Inflammatory macrophage (primary cell): ENCODE measurements around the gene LSAMP.

Source experiments
- DNase-seq, 2 donors: peaks; one replicate each; pipeline ENCODE4 v3.0.0-alpha.2; 2020 to 2022
- total RNA-seq, 18 experiments: gene quantifications; one replicate each; lab custom pipeline; 2026; ENCODE audit warnings: mixed read lengths in 6 of 18, inconsistent platforms in 2 of 18; lab: John Stamatoyannopoulos, UW

LSAMP gene
- total RNA-seq: 0 to 0.65 (median 0.08) reads per million in 18 experiments

DNA sequence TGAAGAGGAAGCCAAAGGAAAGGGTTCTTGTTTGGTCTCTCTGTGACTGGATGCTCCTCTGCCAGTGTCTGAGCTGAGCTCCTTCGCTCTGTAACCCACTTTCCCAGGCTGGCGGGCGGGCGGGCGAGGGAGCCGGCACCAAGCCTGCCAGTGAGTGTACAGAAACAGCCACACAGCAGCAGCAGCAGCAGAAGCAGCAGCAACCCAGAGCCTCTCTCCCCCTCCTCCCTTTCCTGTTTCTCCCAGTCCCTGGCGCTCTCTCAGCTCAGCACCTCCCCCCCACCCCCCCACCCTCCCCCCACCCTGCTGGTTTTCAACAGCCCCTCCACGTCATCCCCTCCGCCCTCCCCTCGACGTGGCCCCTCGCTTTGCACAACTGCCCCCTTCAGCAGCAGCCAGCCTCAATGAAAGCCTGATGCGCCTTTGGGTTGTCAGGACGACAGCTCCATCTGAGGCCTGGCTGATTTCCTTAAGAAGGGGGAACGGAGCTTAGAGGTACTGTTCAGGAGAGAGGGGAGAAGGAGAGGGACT is at the start of gene LSAMP:
Gene LSAMP (minus strand): TSS at position 177 of the 531 bp plus-strand sequence.
- no peak for DNase-seq

DNA sequence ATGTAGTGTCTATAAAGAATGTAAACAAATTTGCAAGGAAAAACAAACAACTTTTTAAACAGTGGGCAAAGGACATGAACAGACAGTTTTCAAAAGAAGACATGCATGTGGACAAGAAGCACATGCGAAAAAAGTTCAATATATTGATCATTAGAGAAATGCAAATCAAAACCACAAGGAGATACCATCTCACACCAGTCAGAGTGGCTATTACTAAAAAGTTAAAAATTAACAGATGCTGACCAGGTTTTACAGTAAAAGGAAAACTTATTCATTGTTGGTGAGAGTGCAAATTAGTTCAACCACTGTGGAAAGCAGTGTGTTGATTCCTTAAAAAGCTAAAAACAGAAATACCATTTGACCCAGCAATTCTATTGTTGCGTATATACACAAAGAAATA is 47.1 kb upstream of the LSAMP start:
- no peak for DNase-seq

DNA sequence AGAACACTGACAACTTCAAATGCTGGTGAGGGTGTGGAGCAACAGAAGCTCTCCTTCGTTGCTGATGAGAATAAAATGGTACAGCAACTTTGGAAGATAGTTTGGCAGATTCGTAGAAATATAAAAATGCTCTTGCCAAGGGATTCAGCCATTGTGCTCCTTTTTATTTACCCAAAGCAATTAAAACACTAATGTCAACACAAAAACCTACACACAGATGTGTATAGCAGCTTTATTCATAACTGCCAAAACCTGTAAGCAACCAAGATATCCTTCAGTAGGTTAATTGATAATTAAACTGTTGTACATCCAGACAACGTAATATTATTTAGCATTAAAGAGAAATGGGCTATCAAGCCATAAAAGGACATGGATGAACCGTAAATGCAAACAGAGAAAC is 37.8 kb upstream of the LSAMP start:
- no peak for DNase-seq

DNA sequence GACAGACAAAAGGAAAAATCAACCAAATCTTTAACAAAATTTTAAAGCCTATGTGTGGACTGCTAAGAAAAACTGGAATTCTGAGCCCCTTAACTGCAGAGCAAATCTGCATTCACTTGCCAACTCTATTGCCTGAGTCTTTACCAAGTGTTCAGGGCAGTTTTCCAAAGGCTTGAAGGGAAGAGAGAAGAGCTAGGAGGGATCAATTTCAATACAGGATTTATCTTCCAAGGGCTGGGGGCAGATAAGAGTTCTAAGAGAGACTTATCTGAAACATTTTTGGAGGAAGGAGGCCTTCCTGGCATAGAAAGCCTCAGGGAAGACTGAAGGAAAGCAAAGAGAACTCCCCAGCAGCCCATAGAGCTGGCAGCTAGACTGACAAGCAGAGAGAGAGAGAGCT is 31.4 kb upstream of the LSAMP start:
- DNase-seq: no peak

DNA sequence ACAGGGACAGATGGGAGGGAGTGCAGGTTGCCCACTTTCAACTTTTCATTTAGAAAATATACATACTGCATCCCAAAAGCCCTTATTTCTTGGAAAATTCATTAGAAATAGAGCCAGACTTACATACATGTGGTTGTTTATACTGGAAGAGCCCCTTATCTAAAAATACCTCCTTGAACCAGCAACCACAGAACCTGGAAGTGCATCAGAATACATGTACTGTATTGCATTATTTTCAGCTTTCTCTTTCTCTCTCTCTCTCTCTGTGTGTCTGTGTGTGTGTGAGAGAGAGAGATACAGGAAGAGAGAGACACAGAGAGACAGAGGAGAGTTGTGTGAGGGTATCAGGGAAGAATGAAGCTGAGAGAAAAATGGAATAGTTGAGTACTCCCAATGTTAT is 29.5 kb upstream of the LSAMP start:
- no peak for DNase-seq

DNA sequence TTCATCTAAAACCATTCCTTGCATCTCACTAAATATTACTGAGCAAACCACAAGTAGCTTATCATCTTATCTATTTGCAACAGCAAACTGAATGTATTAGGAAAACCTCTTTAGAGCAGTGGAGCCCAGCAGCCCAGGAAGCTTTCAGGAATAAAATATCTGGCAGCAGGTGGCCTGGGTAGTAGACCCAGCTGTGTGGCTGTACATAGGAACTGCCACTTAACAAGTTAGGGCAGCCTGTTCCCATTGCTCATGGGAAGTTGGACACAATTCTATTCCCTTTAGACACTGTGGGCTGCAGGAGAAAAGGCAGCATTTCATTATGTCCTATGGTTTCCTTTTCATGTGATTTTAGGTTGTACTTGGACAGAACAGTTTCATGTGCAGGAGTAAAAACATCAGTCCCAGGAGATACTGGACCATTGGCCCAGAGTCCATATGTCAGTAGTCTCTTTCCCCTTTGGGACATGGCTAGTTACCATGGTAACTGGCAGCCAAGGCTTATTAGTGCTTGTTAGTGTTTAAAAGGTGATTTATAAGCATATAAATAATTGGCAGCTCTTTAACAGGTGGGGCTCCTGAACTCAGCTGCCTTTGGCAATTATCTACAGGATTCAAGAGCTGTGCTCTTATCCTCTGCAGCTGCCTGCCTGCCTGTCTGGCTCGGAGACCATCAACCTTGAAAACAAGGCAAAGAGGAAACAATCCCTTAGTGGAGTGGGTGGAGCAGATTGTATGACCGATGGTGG is 28.9 kb upstream of the LSAMP start:
- DNase-seq: no peak

DNA sequence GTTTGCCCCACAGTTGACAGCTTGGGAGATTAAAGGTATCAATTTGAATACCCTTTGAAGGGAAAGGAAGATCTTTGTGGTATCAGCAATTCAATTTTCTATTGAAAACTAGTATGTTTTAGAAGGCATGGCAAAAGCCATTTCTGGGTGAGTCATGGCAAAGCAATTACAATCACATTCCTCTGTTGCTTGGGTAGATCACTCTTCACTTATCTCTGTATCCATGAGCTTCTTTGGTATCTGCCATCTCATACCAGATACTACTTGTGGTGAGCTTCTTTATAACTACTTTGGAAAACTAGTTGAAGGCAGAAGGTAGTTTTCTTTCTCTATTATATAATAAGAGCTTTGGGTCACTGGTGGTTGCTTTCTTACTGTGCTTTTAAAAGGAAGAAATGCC is 28.3 kb upstream of the LSAMP start:
- no peak for DNase-seq

DNA sequence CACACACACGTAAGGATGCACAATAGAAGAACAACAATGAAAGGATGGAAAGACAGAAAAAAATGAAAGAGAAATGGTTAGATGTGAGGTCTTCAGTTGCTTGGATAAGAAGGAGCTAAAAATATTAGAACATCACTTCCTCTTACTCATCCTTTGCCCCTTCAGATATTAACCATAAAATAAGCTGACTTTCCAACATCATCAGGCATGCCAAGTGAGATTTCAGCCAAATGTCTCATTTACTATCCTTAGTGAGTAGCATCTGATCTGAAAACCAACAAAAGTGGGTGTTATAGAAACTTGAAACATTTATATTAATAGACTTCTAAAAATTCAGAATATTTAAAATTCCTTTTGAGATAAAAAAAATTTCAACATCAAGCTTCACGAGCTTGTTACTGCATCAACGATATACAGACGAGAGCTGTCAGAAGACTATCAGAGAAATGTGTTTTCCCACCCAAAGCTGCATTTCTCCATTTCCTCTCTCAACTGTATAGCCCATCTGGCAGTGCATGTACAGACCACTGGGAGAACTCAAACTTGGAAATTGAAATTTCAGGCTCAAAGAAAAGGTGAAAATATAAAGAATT is 25.4 kb upstream of the LSAMP start:
- DNase-seq: no peak

DNA sequence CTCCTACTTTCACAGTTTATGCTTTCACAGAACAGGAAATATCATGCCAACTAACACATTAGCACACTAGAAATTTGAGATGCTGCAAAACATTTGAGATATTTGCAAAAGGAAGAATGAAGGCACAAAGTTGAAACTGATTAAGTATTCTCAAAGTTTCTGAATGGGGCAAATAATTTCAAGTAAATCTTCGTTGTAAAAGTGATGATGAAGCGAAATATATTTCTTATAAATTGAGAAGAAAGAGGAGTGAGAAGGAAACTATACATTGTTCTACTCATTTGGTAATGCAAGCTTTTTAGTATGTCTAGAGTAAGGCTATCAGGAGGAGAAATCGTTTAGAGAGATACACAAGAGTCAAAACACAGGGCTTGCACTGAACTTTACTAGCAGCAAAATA is 24.3 kb upstream of the LSAMP start:
- DNase-seq: no peak

DNA sequence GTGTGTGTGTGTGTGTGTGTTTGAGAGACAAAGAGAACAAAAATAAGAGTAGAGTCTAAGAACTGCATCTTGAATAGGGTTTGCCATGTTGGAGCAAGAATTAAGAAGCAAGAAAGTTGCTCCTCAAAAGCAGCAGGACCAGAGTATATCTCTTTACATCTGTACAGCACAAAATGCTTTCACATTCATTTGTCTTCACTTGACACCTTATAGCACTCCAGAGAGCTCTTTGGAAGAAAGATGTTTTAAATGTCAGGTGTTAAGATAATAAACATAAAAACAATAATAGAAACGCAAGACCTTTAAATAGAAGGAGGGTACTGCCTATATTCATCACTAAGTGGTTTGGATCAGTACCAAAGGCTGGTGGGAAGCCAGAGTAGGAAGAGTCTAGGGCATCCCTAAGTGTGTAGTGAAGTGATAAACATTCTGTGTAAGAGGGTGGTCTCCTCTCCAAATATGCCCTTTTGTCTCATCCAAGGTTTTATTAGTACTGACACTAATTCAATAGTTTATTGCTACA is 19.1 kb upstream of the LSAMP start:
- DNase-seq: no peak

DNA sequence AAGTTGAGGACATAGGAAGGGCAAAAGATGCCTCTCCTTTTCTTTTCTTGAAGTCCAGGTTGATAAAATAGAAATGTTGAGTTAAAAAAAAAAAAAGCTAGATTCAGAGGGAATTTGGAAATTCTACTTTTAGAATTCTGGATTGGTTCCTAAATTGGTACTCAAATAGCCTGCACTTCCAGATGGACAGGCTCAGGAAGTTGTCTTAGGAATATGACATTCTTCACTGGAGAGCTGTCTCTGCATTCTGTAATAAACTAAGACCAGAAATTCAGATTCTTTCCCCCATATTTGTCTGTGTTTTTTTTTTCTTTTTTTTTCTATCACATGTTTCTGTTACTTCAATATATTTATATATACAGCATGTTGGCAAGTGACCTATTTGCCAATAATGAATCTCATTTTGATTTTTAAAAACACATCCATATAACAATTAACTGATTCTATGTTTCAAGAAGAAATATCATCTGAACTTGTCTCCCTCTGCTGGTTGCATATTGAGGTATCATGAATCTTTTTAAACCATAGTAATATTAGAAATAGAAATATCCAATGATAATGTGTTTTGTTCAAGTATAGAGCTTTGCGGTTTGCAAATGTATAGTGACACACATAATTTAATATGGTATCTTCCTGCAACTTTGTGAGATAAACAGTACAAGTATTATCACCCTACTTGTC is 8.5 kb upstream of the LSAMP start:
- no peak for DNase-seq

DNA sequence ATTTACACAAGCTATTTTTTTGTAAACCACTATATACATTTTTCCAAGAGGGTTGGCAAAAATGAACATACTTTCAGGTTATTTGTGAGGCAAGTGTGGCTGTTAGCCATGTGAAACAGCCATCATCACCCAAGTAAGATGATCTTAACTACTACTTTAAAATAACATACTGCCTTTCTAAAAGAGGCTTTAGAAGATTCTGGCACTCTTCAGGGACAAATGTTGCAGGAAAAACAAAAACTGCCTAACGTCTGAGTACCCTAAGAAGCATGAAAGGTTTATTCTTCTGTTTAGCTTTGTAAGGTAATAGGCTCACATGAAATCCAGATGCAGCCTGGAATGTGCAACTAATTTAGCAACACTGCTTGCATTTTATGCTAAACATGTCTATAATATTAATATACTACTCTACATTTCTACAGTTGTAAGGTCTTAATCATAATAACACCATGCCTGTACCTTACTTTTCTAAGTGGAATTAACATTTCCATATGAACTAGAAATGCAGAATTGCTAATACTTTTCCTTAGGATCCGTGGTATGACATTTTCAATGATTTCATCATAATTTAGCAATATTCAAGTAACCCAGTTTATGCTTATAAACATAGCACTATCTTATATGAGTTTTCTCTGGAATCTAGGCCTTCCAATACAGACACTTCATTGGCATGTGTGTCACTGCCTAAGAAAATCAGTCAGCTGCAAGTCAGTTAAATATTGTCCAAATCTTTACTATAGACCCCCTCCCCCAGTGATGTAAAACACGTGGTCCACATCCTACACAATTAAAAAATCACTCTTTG is 4.5 kb upstream of the LSAMP start:
- DNase-seq: no peak

DNA sequence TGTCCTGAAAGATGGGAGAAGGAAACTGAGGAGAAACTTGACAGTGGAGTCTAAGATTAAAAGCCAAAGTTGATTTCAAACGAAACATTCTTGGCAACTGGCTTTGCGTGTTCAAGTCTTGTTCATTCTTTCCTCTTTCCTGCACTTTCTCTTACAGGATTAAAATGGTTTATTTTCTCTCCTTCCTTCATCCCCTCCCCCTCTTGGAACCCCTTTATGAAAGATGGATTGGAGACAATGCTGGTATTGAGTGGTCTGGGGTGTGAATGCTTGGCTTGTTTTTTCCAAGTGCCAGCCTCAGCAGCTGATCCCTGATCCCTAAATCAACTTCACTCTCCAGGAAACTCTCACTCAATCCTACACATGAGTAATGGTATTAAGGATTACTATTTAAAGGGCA is 703 bp upstream of the LSAMP start:
- no peak for DNase-seq

DNA sequence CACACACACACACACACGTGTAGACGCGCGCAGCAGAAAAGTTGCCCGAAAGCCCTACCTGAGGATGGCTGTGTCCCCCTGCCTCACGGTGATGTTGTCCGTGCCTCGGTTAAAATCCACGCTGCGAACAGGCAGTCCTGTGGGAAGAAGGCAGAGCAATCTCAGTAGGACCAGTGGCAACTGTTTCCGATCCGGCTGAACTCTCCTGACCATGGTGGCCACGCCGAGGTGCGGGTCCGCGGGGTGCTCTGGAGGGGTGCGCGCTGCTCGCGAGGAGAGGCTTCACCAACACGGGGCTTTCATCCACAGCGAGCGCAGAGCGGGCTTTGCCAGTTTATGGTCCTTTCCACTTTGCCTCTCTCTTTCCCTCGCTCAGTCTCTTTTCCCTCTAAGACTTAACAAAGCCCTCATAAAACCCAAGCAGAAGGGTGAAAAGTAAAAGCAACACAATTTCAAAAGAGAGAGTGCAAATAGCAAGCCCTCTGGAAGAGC is 422 bp downstream of the LSAMP start:
- no peak for DNase-seq

DNA sequence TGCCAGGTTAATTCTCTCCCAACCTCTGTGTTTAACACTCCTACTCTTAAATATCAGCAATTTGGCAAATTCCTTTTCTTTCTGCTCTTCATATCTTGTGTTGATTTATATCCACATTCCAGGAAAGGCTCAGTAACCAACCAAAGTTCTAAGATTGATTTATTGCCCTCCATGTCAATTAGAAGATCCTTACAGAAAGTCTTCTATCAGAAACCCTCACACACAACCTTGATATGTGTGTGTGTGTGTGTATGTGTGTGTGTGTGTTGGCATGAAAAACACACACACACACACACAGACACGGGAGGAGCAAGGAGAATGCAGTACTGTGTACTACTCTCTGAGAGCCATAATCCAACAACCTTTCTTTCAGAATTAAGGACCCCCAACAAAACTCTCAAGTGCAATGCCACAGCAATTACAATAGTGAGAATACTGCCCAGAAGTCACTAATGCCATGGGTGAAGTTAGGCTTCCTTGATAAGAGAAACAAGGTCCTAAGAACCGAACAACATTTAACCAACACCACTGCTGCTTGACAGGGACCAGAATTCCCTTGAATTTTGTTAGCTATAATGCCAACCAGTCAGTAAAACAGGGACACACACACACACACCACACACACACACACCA is 1.1 kb downstream of the LSAMP start:
- DNase-seq: no peak

DNA sequence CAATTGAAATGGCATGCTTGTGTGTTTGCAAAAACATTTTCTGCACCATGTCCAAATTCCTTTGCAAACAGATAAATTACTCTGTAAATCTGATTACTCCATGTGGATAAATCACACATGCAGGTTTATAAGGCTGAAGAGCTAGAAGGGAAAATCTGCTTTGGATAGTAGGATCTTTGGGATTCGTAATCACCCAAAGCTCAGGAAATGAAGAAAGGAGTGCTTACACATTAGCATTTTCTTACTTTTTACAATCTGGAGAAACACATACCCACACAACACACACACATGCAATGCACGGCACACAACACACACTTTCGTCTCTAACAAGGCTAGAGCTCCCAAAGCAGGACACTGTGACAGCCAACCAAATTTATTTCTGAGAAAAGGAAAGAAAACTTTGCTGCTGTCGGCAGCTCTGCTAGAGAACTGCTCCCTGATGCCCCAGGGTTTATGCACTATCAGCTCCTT is 2.1 kb downstream of the LSAMP start:
- DNase-seq: no peak

DNA sequence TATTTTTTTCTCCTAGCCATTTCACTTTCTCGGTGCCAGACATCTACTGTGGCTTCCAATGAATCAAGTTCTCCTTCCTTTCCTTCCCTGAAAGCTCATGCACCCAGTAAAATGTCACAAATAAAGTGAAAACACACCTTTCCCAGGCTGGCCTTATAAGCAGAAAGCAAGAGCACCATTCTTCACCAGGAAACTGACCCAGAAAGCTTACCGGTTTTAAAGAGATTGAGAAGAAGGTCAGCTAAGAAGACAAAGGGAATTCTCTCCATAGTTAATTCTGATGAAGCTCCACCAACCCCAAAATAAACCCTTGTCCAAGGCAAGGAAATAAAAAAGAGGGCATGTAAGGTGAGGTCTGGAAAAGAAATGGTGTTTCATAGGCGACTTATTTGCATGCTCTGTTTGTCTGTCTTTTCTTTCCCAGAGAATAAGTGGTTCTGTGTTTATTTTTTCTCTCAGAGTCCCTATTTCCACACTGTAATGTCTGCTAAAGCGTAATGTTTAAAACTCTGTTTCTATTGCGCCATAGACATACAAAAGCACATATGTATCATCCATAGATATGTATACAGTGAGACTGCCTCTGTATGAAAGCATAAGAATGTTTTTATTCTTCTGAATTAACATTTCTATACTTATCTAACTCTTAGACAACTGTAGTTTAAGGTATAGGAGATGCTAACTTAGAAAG is 2.8 kb downstream of the LSAMP start:
- no peak for DNase-seq

DNA sequence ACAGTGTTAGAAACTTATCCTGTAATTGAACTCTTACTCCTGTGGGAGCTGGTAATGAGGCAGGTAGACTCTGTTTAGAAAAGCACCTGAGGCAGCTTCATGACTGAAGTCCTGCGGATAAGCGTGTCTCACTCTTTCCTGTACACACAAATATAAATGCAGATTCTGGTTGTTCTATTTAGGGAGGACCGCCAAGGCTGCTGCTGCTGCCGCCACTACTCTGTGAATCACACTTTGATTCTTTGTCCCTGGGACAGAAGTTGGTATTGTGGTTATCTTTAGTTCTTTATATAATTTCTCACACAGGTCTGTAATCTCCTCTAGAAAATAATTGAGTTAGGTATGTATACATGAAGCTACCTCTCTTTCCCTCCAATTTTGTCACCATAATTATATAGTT is 3.6 kb downstream of the LSAMP start:
- DNase-seq: no peak

DNA sequence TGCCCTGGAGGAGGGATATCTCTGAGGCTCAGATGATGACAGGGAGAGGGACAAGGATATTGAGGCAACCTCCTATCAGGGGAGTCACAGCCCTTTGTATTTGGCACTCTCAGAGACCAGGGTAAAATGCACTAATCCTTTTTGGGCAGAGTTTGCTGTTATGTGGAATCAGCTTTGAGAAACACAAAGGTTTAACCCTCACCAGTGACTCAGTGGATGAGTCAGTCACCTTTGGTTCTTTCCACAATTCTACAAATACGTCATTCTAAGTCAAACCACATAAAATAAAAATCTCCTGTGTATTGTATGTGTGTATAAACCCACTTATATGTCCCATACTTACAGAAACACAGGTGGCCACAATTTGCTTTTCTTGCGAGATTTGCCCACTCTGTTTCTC is 5.1 kb downstream of the LSAMP start:
- no peak for DNase-seq

DNA sequence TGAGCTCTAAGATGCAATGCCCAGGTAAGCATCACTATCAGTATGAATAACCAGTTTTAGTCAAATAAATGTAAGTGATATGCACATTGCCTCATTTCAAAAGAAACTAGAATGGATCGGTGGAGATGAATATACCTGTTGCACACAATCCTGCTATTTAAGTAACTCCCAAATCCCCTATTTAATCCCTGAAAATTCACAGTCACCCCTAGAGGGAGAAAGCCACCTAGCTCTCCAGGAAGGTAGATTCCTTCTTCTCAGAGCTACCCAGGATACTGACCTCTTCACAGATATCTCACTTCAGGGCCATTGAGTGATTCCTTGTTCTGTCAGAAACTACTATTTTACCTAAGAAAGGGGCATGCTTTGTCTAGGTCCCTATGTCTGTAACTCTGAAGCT is 11.7 kb downstream of the LSAMP start:
- no peak for DNase-seq

DNA sequence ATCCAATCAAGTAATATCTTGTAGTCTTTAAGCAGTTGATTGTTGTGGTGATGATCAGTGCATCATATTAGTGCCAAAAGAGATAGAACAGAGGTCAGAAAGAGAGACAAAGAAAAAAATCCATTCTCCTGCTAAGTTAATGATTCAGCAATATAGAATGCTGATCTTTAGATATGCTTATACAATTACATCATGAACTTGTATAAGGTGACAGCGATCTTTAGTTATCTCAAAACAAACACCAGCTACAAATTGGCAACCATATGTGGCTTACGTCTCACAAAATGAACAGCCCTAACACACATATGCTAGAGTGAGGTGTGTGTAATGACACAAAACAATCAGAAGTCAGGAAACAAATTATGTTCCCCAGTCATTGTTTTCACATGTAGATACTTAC is 12.5 kb downstream of the LSAMP start:
- DNase-seq: no peak
